Nucleus accumbens (tissue), 56 donors: Measurements from ENCODE around the gene MDFI.

Experiments
- DNase-seq, 56 donors: peaks; one replicate each; lab custom pipeline; 2025; lab: John Stamatoyannopoulos, UW

Gene MDFI

GRCh38 chr6:41638002-41638934 is at the start of gene MDFI:
Gene MDFI, plus strand, starts transcription at chr6:41638468. Its CDS starts 282 bp downstream, at chr6:41638750.
- peak in 1 of 56 donors; percentile 20 for DNase-seq

- peak in 8 of 56 donors; percentile 5 to 37 (median 20) for DNase-seq
These were observed 49.0 kb upstream of the MDFI start for GRCh38 chr6:41589223-41589622.

- no peak for DNase-seq
These were observed 48.3 kb upstream of the MDFI start for GRCh38 chr6:41589636-41590622.

- DNase-seq: no peak
These were observed 47.1 kb upstream of the MDFI start for GRCh38 chr6:41591122-41591521.

- DNase-seq: peak in 49 of 56 donors; percentile 21 to 90 (median 61)
These were observed 46.3 kb upstream of the MDFI start for GRCh38 chr6:41591859-41592502.

- peak in 3 of 56 donors; percentile 10 to 38 (median 19) for DNase-seq
These were observed 44.9 kb upstream of the MDFI start for GRCh38 chr6:41593406-41593805.

- DNase-seq: no peak
These were observed 44.4 kb upstream of the MDFI start for GRCh38 chr6:41593839-41594238.

- DNase-seq: no peak
These were observed 43.9 kb upstream of the MDFI start for GRCh38 chr6:41594326-41594725.

- DNase-seq: no peak
These were observed 43.5 kb upstream of the MDFI start for GRCh38 chr6:41594766-41595165.

- no peak for DNase-seq
These were observed 43.1 kb upstream of the MDFI start for GRCh38 chr6:41595166-41595565.

- no peak for DNase-seq
These were observed 42.1 kb upstream of the MDFI start for GRCh38 chr6:41596096-41596685.

GRCh38 chr6:41596807-41597206 is 41.5 kb upstream of the MDFI start:
- no peak for DNase-seq

GRCh38 chr6:41597246-41598000 is 40.8 kb upstream of the MDFI start:
- no peak for DNase-seq

- DNase-seq: no peak
These were observed 39.6 kb upstream of the MDFI start for GRCh38 chr6:41598670-41599014.

- no peak for DNase-seq
These were observed 39.0 kb upstream of the MDFI start for GRCh38 chr6:41599015-41599851.

- DNase-seq: no peak
These were observed 38.3 kb upstream of the MDFI start for GRCh38 chr6:41599852-41600445.

GRCh38 chr6:41600499-41601247 is 37.6 kb upstream of the MDFI start:
- DNase-seq: no peak

GRCh38 chr6:41601248-41601549 is 37.1 kb upstream of the MDFI start:
- DNase-seq: no peak
